ENCODE measurements around the gene NTN1. TPM values are rescaled to one million over a fixed set of nuclear protein-coding genes. Genes with fewer than 3 reads are reported as not detected.

NTN1 gene
- polyA plus RNA-seq, 3 donors = 0.03 to 0.04 TPM; not detected in 1

DNA sequence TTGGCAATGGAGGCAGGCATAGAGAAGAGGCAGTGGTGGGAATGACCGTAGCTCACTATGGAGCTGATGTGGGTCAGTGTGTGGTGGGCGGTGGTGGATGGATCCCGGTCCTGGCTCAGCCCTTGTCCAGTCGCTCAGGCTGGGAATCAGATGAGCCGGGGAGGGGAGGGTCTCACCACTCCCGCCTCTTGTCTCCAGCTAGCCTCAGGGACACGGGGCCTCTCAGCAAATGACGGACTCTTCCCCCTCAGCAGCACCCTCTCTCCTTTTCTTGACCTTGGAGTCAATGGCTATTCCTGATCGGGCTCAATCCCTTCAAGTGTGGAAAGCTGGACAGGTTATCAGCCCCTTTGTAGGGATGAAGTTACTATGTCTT is 208.5 kb downstream of the NTN1 start:
- H3K4me2 ChIP-seq (replicated peaks; ENCODE audit: extremely low read depth, low read length, poor library complexity, severe bottlenecking) = no peak overlapping the region
- Mint-ChIP-seq H3K36me3 (no peaks in the 10 kb centered on the region), H3K4me1 (no peaks in the 10 kb centered on the region), H3K4me3 (no peak overlapping the region), H3K27ac (no peak overlapping the region), H3K27me3 (ENCODE audit: low read depth in 3 of 3) (peaks cover 19 to 31% (median 27%) of the 10 kb centered on the region in 3 donors), H3K9me3 (peaks cover 0 to 3% (median 0%) of the 10 kb centered on the region in 7 donors)
- H2AFZ ChIP-seq (ENCODE audit: insufficient read depth, low read depth, low read length, poor library complexity, severe bottlenecking) = no peak overlapping the region
- no peaks in the 10 kb centered on the region for H3K9me3 ChIP-seq (replicated peaks in 1 of 2; ENCODE audit: control insufficient read depth in 1 of 2, insufficient read depth in 1 of 2, low read length in 2 of 2)
- H3K9ac ChIP-seq (ENCODE audit: insufficient read depth, low read length, poor library complexity, severe bottlenecking) = no peak overlapping the region
- DNase-seq = no peak
- no peaks in the 10 kb centered on the region for H3K36me3 ChIP-seq (replicated peaks in 1 of 2; ENCODE audit: control insufficient read depth in 1 of 2, insufficient read depth in 2 of 2, low read length in 2 of 2)
- no peaks in the 10 kb centered on the region for H4K20me1 ChIP-seq (ENCODE audit: insufficient read depth, low read length)
- no peak overlapping the region for H3K4me3 ChIP-seq (replicated peaks in 1 of 3; ENCODE audit: low read depth in 2 of 3, low read length in 3 of 3)
- TF ChIP-seq, protein P1, sequence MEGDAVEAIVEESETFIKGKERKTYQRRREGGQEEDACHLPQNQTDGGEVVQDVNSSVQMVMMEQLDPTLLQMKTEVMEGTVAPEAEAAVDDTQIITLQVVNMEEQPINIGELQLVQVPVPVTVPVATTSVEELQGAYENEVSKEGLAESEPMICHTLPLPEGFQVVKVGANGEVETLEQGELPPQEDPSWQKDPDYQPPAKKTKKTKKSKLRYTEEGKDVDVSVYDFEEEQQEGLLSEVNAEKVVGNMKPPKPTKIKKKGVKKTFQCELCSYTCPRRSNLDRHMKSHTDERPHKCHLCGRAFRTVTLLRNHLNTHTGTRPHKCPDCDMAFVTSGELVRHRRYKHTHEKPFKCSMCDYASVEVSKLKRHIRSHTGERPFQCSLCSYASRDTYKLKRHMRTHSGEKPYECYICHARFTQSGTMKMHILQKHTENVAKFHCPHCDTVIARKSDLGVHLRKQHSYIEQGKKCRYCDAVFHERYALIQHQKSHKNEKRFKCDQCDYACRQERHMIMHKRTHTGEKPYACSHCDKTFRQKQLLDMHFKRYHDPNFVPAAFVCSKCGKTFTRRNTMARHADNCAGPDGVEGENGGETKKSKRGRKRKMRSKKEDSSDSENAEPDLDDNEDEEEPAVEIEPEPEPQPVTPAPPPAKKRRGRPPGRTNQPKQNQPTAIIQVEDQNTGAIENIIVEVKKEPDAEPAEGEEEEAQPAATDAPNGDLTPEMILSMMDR (IDR thresholded peaks at IDR 0.05) = no peak
- WGBS (ENCODE audit: insufficient coverage) = 84% methylated on average over 6 of the region's 9 CpGs
- intact Hi-C loops (cut with micrococcal nuclease) = no loop called here
- H3K4me1 ChIP-seq (ENCODE audit: control insufficient read depth in 1 of 2, insufficient read depth in 2 of 2, low read length in 2 of 2) = no peaks in the 10 kb centered on the region
- H3K27me3 ChIP-seq (ENCODE audit: control insufficient read depth in 2 of 2, insufficient read depth in 2 of 2, low read length in 2 of 2) = peaks cover 4 to 26% of the 10 kb centered on the region in 2 donors
- no peak overlapping the region for H3K27ac ChIP-seq (ENCODE audit: low read depth in 1 of 2, low read length in 2 of 2)
- H3K79me2 ChIP-seq (ENCODE audit: insufficient read depth, low read length) = no peaks in the 10 kb centered on the region

DNA sequence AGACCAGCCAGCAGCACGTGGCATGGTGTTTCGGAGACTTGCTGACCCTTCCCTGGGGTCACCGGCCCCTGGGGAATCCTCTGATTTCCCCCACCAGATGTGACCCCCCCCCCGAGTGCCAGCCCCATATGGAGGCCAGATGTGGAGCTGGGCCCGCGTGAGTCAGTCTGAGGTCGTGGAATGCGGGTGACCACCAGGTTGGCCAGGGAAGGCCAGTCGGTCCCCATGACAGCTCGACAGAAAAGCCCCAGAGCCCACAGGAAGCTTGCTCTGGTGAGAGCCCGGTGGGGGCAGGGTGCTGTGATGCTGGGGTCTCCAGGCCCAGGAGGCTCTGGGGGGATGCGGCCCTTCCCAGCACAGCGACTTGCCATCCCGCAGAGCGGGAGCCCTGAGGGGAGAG is 209.0 kb downstream of the NTN1 start:
- intact Hi-C loops (cut with micrococcal nuclease) = no loop called here
- H3K4me1 Mint-ChIP-seq = no peaks in the 10 kb centered on the region
- Histone ChIP-seq H3K4me2 (replicated peaks; ENCODE audit: extremely low read depth, low read length, poor library complexity, severe bottlenecking) (no peak overlapping the region), H3K36me3 (replicated peaks in 1 of 2; ENCODE audit: control insufficient read depth in 1 of 2, insufficient read depth in 2 of 2, low read length in 2 of 2) (no peaks in the 10 kb centered on the region), H4K20me1 (ENCODE audit: insufficient read depth, low read length) (no peaks in the 10 kb centered on the region), H3K9me3 (replicated peaks in 1 of 2; ENCODE audit: control insufficient read depth in 1 of 2, insufficient read depth in 1 of 2, low read length in 2 of 2) (no peaks in the 10 kb centered on the region), H3K9ac (ENCODE audit: insufficient read depth, low read length, poor library complexity, severe bottlenecking) (no peak overlapping the region), H3K79me2 (ENCODE audit: insufficient read depth, low read length) (no peaks in the 10 kb centered on the region), H3K4me3 (replicated peaks in 1 of 3; ENCODE audit: low read depth in 2 of 3, low read length in 3 of 3) (no peak overlapping the region), H3K27me3 (ENCODE audit: control insufficient read depth in 2 of 2, insufficient read depth in 2 of 2, low read length in 2 of 2) (peaks cover 4 to 26% of the 10 kb centered on the region in 2 donors), H3K4me1 (ENCODE audit: control insufficient read depth in 1 of 2, insufficient read depth in 2 of 2, low read length in 2 of 2) (no peaks in the 10 kb centered on the region), H3K27ac (ENCODE audit: low read depth in 1 of 2, low read length in 2 of 2) (no peak overlapping the region), H2AFZ (ENCODE audit: insufficient read depth, low read depth, low read length, poor library complexity, severe bottlenecking) (no peak overlapping the region)
- H3K9me3 Mint-ChIP-seq = peaks cover 0 to 3% (median 0%) of the 10 kb centered on the region in 7 donors
- 88% methylated on average over 14 of the region's 15 CpGs for WGBS (ENCODE audit: insufficient coverage)
- H3K27me3 Mint-ChIP-seq (ENCODE audit: low read depth in 3 of 3) = peaks cover 22 to 36% (median 28%) of the 10 kb centered on the region in 3 donors
- TF ChIP-seq, protein P1 (IDR thresholded peaks at IDR 0.05) = no peak
- no peak for DNase-seq
- no peak overlapping the region for H3K27ac Mint-ChIP-seq
- H3K4me3 Mint-ChIP-seq = no peak overlapping the region
- no peaks in the 10 kb centered on the region for H3K36me3 Mint-ChIP-seq
